Astrocyte (in vitro differentiated cells and primary cell): Measurements from ENCODE around the gene MYT1. TPM values are rescaled to one million over a fixed set of nuclear protein-coding genes. Genes with fewer than 3 reads are reported as not detected.

ENCODE experiments used
- DNase-seq: peaks from one replicate; pipeline ENCODE4 v3.0.0-alpha.2; 2010; ENCODE audit warnings: low read depth
- FAIRE-seq: peaks from 2 replicates; lab custom pipeline; 2011; peaks lifted over from hg19 to GRCh38; lab: Jason Lieb, UNC
- H2AFZ ChIP-seq: 2 replicates; pipeline ENCODE4 v1.6.0; 2012; ENCODE audit warnings: low read depth, low read length, inconsistent platforms
- H3K27ac ChIP-seq: 2 replicates; pipeline ENCODE4 v1.5.1; 2011; ENCODE audit warnings: low read depth, low read length, inconsistent platforms
- H3K27me3 ChIP-seq: 2 replicates; pipeline ENCODE4 v1.6.0; 2011; ENCODE audit warnings: low read length, inconsistent platforms; ENCODE audit not compliant: insufficient read depth
- H3K36me3 ChIP-seq: 2 replicates; pipeline ENCODE4 v1.5.1; 2011; ENCODE audit warnings: low read length, inconsistent platforms; ENCODE audit not compliant: insufficient read depth
- H3K4me1 ChIP-seq: 2 replicates; pipeline ENCODE4 v1.5.1; 2011; ENCODE audit warnings: low read length, inconsistent platforms; ENCODE audit not compliant: insufficient read depth
- H3K4me2 ChIP-seq: 2 replicates; pipeline ENCODE4 v1.6.0; 2012; ENCODE audit warnings: low read length, inconsistent platforms
- H3K4me3 ChIP-seq: 2 replicates; pipeline ENCODE4 v1.5.1; 2011; ENCODE audit warnings: low read depth, mild to moderate bottlenecking, low read length, inconsistent platforms; ENCODE audit not compliant: insufficient read depth
- H3K79me2 ChIP-seq: 2 replicates; pipeline ENCODE4 v1.6.0; 2012; ENCODE audit warnings: mild to moderate bottlenecking, low read length, inconsistent platforms; ENCODE audit not compliant: insufficient read depth
- H3K9ac ChIP-seq: 2 replicates; pipeline ENCODE4 v1.6.0; 2012; ENCODE audit warnings: mild to moderate bottlenecking, low read length, inconsistent platforms
- H3K9me3 ChIP-seq: 2 replicates; pipeline ENCODE4 v1.5.1; 2012; ENCODE audit warnings: low read depth, mild to moderate bottlenecking, low read length, inconsistent platforms; ENCODE audit not compliant: insufficient read depth
- H4K20me1 ChIP-seq: 2 replicates; pipeline ENCODE4 v1.6.0; 2012; ENCODE audit warnings: low read length, inconsistent platforms; ENCODE audit not compliant: insufficient read depth
- H3K27ac Mint-ChIP-seq: one replicate; pipeline ENCODE4 v1.8.0; 2021; ENCODE audit warnings: mild to moderate bottlenecking, mixed read lengths; ENCODE audit not compliant: unreplicated experiment
- H3K27me3 Mint-ChIP-seq: one replicate; pipeline ENCODE4 v1.8.0; 2021; ENCODE audit warnings: low read depth, mixed read lengths; ENCODE audit not compliant: unreplicated experiment
- H3K36me3 Mint-ChIP-seq: one replicate; pipeline ENCODE4 v1.8.0; 2021; ENCODE audit warnings: low read depth, mixed read lengths; ENCODE audit not compliant: unreplicated experiment
- H3K4me1 Mint-ChIP-seq: one replicate; pipeline ENCODE4 v1.8.0; 2021; ENCODE audit warnings: low read depth, mixed read lengths; ENCODE audit not compliant: unreplicated experiment
- H3K4me3 Mint-ChIP-seq: one replicate; pipeline ENCODE4 v1.8.0; 2021; ENCODE audit warnings: mild to moderate bottlenecking, moderate library complexity, mixed read lengths; ENCODE audit not compliant: unreplicated experiment
- H3K9me3 Mint-ChIP-seq: one replicate; pipeline ENCODE4 v1.8.0; 2021; ENCODE audit warnings: mild to moderate bottlenecking, mixed read lengths; ENCODE audit not compliant: unreplicated experiment
- CTCF ChIP-seq: IDR thresholded peaks from 2 replicates; pipeline ENCODE4 v1.5.1; 2011; ENCODE audit warnings: low read depth, mild to moderate bottlenecking, inconsistent platforms, low read length, moderate library complexity; ENCODE audit not compliant: insufficient read depth
- EZH2 ChIP-seq: IDR thresholded peaks from 2 replicates; pipeline ENCODE4 v1.6.1; 2012; ENCODE audit warnings: mild to moderate bottlenecking, low read length, inconsistent platforms; ENCODE audit not compliant: insufficient read depth
- total RNA-seq: library from RNA; stranded (reverse); gene quantifications from 2 replicates; pipeline ENCODE4 v1.2.1, GENCODE V29; 2021

MYT1 gene
- total RNA-seq, 1 donor from 2014 or later: not detected

GRCh38 chr20:64136004-64136710 lies 28.1 kb upstream of the MYT1 start:
- Histone ChIP-seq H3K9me3 (no peaks in the 10 kb centered on the region), H2AFZ (no peak overlapping the region), H3K79me2 (no peaks in the 10 kb centered on the region), H3K27me3 (peaks cover 8% of the 10 kb centered on the region), H3K36me3 (no peaks in the 10 kb centered on the region), H4K20me1 (no peaks in the 10 kb centered on the region), H3K9ac (no peak overlapping the region), H3K4me1 (no peaks in the 10 kb centered on the region), H3K4me3 (no peak overlapping the region), H3K4me2 (no peak overlapping the region), H3K27ac (no peak overlapping the region)
- DNase-seq (no peak), FAIRE-seq (no peak)
- H3K27me3 Mint-ChIP-seq: peaks cover 11% of the 10 kb centered on the region
- no peaks in the 10 kb centered on the region for H3K9me3 Mint-ChIP-seq
- H3K4me1 Mint-ChIP-seq: no peaks in the 10 kb centered on the region
- H3K36me3 Mint-ChIP-seq: no peaks in the 10 kb centered on the region
- H3K4me3 Mint-ChIP-seq: no peak overlapping the region
- H3K27ac Mint-ChIP-seq: no peak overlapping the region
- TF ChIP-seq CTCF (no peak), EZH2 (no peak)

- H3K79me2 ChIP-seq: no peaks in the 10 kb centered on the region
- Mint-ChIP-seq H3K9me3 (no peaks in the 10 kb centered on the region), H3K4me3 (no peak overlapping the region), H3K36me3 (no peaks in the 10 kb centered on the region), H3K4me1 (no peaks in the 10 kb centered on the region), H3K27ac (no peak overlapping the region), H3K27me3 (peaks cover 15% of the 10 kb centered on the region)
- H3K4me1 ChIP-seq: no peaks in the 10 kb centered on the region
- DNase-seq: no peak
- no peak overlapping the region for H3K4me3 ChIP-seq
- FAIRE-seq: no peak
- no peaks in the 10 kb centered on the region for H4K20me1 ChIP-seq
- no peak overlapping the region for H3K9ac ChIP-seq
- H3K9me3 ChIP-seq: no peaks in the 10 kb centered on the region
- no peak for TF ChIP-seq EZH2
- no peak for TF ChIP-seq CTCF
- H3K4me2 ChIP-seq: no peak overlapping the region
- H3K27me3 ChIP-seq: peaks cover 8% of the 10 kb centered on the region
- H3K27ac ChIP-seq: no peak overlapping the region
- no peaks in the 10 kb centered on the region for H3K36me3 ChIP-seq
- H2AFZ ChIP-seq: no peak overlapping the region
Observed at GRCh38 chr20:64137598-64138031, 26.6 kb upstream of the MYT1 start.

- H3K27me3 Mint-ChIP-seq: peaks cover 22% of the 10 kb centered on the region
Observed at GRCh38 chr20:64138276-64138815, 25.9 kb upstream of the MYT1 start.

More at GRCh38 chr20:64138276-64138815, 25.9 kb upstream of the MYT1 start:
- H3K4me2 ChIP-seq: no peak overlapping the region
- TF ChIP-seq CTCF: no peak
- no peak for TF ChIP-seq EZH2
- H3K27ac ChIP-seq: no peak overlapping the region
- FAIRE-seq (no peak), DNase-seq (no peak)
- no peaks in the 10 kb centered on the region for H3K36me3 Mint-ChIP-seq
- H3K27ac Mint-ChIP-seq: no peak overlapping the region
- no peak overlapping the region for H3K9ac ChIP-seq
- H3K36me3 ChIP-seq: no peaks in the 10 kb centered on the region
- no peaks in the 10 kb centered on the region for H4K20me1 ChIP-seq
- H2AFZ ChIP-seq: no peak overlapping the region
- H3K4me3 Mint-ChIP-seq: no peak overlapping the region
- H3K9me3 Mint-ChIP-seq: no peaks in the 10 kb centered on the region
- peaks cover 12% of the 10 kb centered on the region for H3K27me3 ChIP-seq
- H3K79me2 ChIP-seq: no peaks in the 10 kb centered on the region
- no peaks in the 10 kb centered on the region for H3K4me1 ChIP-seq
- H3K4me1 Mint-ChIP-seq: no peaks in the 10 kb centered on the region
- H3K4me3 ChIP-seq: no peak overlapping the region
- H3K9me3 ChIP-seq: no peaks in the 10 kb centered on the region
